Epithelial cell of esophagus (primary cell): ENCODE results near the gene SMPX.

ENCODE experiments used
- DNase-seq: peaks from one replicate; pipeline ENCODE4 v3.0.0; 2010; ENCODE audit warnings: low read depth
- H3K4me3 ChIP-seq: 2 replicates; pipeline ENCODE4 v1.5.1; 2011; ENCODE audit warnings: mild to moderate bottlenecking, low read length, control low read depth
- CTCF ChIP-seq: IDR thresholded peaks from 2 replicates; pipeline ENCODE4 v1.5.1; 2011; ENCODE audit warnings: low read depth, mild to moderate bottlenecking, low read length, control low read depth, inconsistent platforms; ENCODE audit not compliant: insufficient read depth; ENCODE audit errors: missing control alignments

Gene SMPX

GRCh38 chrX:21678048-21678612 lies 79.8 kb downstream of the SMPX start:
- TF ChIP-seq CTCF = no peak
- H3K4me3 ChIP-seq = no peak overlapping the region
- DNase-seq = no peak

- DNase-seq = no peak
- TF ChIP-seq CTCF = no peak
- H3K4me3 ChIP-seq = no peak overlapping the region
These were observed 82.0 kb downstream of the SMPX start for GRCh38 chrX:21675931-21676330.

- no peak for TF ChIP-seq CTCF
- no peak for DNase-seq
- H3K4me3 ChIP-seq = no peak overlapping the region
These were observed 83.3 kb downstream of the SMPX start for GRCh38 chrX:21674430-21675186.

- no peak for TF ChIP-seq CTCF
- H3K4me3 ChIP-seq = no peak overlapping the region
- no peak for DNase-seq
These were observed 91.2 kb downstream of the SMPX start for GRCh38 chrX:21666679-21667078.

- no peak for TF ChIP-seq CTCF
- no peak overlapping the region for H3K4me3 ChIP-seq
These were observed 91.7 kb downstream of the SMPX start for GRCh38 chrX:21666252-21666651.

GRCh38 chrX:21662761-21663160 lies 95.2 kb downstream of the SMPX start:
- no peak overlapping the region for H3K4me3 ChIP-seq
- no peak for TF ChIP-seq CTCF
- no peak for DNase-seq

More at GRCh38 chrX:21666252-21666651, 91.7 kb downstream of the SMPX start:
- no peak for DNase-seq

GRCh38 chrX:21661316-21661715 lies 96.6 kb downstream of the SMPX start:
- peak; percentile 61 for DNase-seq

More at GRCh38 chrX:21661316-21661715, 96.6 kb downstream of the SMPX start:
- TF ChIP-seq CTCF = no peak
- no peak overlapping the region for H3K4me3 ChIP-seq
